Endothelial cell of umbilical vein (primary cell): ENCODE data around the gene KRTAP5-6. TPM values are rescaled to one million over a fixed set of nuclear protein-coding genes. Genes with fewer than 3 reads are reported as not detected.

ENCODE experiments used
- BruUV-seq: library from RNA; stranded (reverse); fragments of 400-500 nt; replicated peaks from 2 replicates; lab custom pipeline; 2021; lab: Mats Ljungman, UMichigan
- CTCF ChIA-PET: fragments of 300-600, 350-600 bp; sonication (Branson Sonifier 250); formaldehyde crosslinking; loops from one replicate; lab custom pipeline; 2021; ENCODE audit warnings: antibody characterized with exemption, inconsistent platforms; lab: Charles Lee
- POLR2A ChIA-PET: fragments of 300-600, 350-600 bp; sonication (Branson Sonifier 250); formaldehyde crosslinking; loops from one replicate; lab custom pipeline; 2021; ENCODE audit warnings: antibody characterized with exemption, inconsistent platforms; lab: Charles Lee
- DNase-seq: peaks from one replicate; pipeline ENCODE4 v3.0.0-alpha.2; 2011; ENCODE audit warnings: low read depth, low spot score
- FAIRE-seq: peaks from 2 replicates; lab custom pipeline; 2011; peaks lifted over from hg19 to GRCh38; lab: Jason Lieb, UNC
- H2AFZ ChIP-seq: 2 replicates; pipeline ENCODE4 v1.6.0; 2012; ENCODE audit warnings: low read depth, low read length, control low read depth, inconsistent platforms
- H3K27ac ChIP-seq: 2 replicates; pipeline ENCODE4 v1.5.1; 2011; ENCODE audit warnings: low read depth, mild to moderate bottlenecking, control low read depth, low read length, moderate library complexity; ENCODE audit not compliant: insufficient read depth
- H3K27me3 ChIP-seq, 2 experiments: 2 replicates each; pipeline versions ENCODE4 v1.6.0 to v1.6.1; 2011; ENCODE audit warnings: low read length in 2 of 2, mixed read lengths in 1 of 2; ENCODE audit not compliant: control insufficient read depth in 2 of 2, insufficient read depth in 2 of 2
- H3K36me3 ChIP-seq, 2 experiments: 2 replicates in 1 of 2; 3 replicates in 1 of 2; pipeline ENCODE4 v1.5.1; 2011; ENCODE audit warnings: low read length in 2 of 2, mild to moderate bottlenecking in 1 of 2, moderate library complexity in 1 of 2; ENCODE audit not compliant: control insufficient read depth in 2 of 2, insufficient read depth in 2 of 2; ENCODE audit errors: extremely low read depth in 1 of 2
- H3K4me1 ChIP-seq: 3 replicates; pipeline ENCODE4 v1.5.1; 2011; ENCODE audit warnings: mild to moderate bottlenecking, low read length; ENCODE audit not compliant: control insufficient read depth, insufficient read depth; ENCODE audit errors: extremely low read depth
- H3K4me2 ChIP-seq: 2 replicates; pipeline ENCODE4 v1.6.1; 2011; ENCODE audit warnings: low read length, control low read depth, mixed read lengths; ENCODE audit not compliant: insufficient read depth
- H3K4me3 ChIP-seq, 3 experiments: fragments of 200-600 bp in 1 of 3; sonication (generic), shearing (Covaris generic) in 1 of 3; replicated peaks in 1 of 3; 2 replicates each; pipeline ENCODE4 v1.5.1; 2011 to 2016; ENCODE audit warnings: control low read depth in 3 of 3, low read length in 3 of 3, mild to moderate bottlenecking in 2 of 3, inconsistent platforms in 1 of 3, low read depth in 1 of 3, moderate library complexity in 1 of 3; ENCODE audit not compliant: insufficient read depth in 1 of 3
- H3K79me2 ChIP-seq: 2 replicates; pipeline ENCODE4 v1.6.0; 2012; ENCODE audit warnings: low read length, inconsistent platforms; ENCODE audit not compliant: control insufficient read depth, insufficient read depth
- H3K9ac ChIP-seq: replicated peaks from 2 replicates; pipeline ENCODE3; 2011; ENCODE audit warnings: low read length, control low read depth; ENCODE audit not compliant: insufficient read depth; ENCODE audit errors: extremely low read depth
- H3K9me1 ChIP-seq: replicated peaks from 3 replicates; pipeline ENCODE4 v1.6.0; 2011; ENCODE audit warnings: mild to moderate bottlenecking, low read length; ENCODE audit not compliant: control insufficient read depth, insufficient read depth; ENCODE audit errors: extremely low read depth
- H3K9me3 ChIP-seq: replicated peaks from 2 replicates; pipeline ENCODE4 v1.5.1; 2012; ENCODE audit warnings: low read length, inconsistent platforms; ENCODE audit not compliant: control insufficient read depth, insufficient read depth
- H4K20me1 ChIP-seq: replicated peaks from 2 replicates; pipeline ENCODE3; 2011; ENCODE audit warnings: mild to moderate bottlenecking, low read length; ENCODE audit not compliant: control insufficient read depth, insufficient read depth; ENCODE audit errors: extremely low read depth
- CTCF ChIP-seq, 2 donors: IDR thresholded peaks; 1 replicate in 1 of 2; 2 replicates in 1 of 2; pipeline ENCODE4 v1.5.1; 2011; ENCODE audit warnings: low read length in 2 of 2, mild to moderate bottlenecking in 2 of 2, moderate library complexity in 2 of 2, control low read depth in 1 of 2, inconsistent platforms in 1 of 2, low read depth in 1 of 2; ENCODE audit not compliant: insufficient read depth in 1 of 2; ENCODE audit errors: extremely low read depth in 1 of 2
- EZH2 ChIP-seq: IDR thresholded peaks from 2 replicates; pipeline ENCODE4 v1.6.1; 2012; ENCODE audit warnings: borderline replicate concordance, low read depth, mild to moderate bottlenecking, moderate library complexity, low read length, inconsistent platforms; ENCODE audit not compliant: severe bottlenecking
- FOS ChIP-seq: IDR thresholded peaks from 2 replicates; pipeline ENCODE4 v1.6.1; 2011; ENCODE audit warnings: mild to moderate bottlenecking, low read length, moderate library complexity, borderline replicate concordance; ENCODE audit not compliant: insufficient read depth
- GATA2 ChIP-seq: IDR thresholded peaks from 2 replicates; pipeline ENCODE4 v1.7.0; 2011; ENCODE audit warnings: low read depth, mild to moderate bottlenecking, moderate library complexity, mixed read lengths, low read length; ENCODE audit not compliant: insufficient read length, insufficient read depth
- JUN ChIP-seq: IDR thresholded peaks from 2 replicates; pipeline ENCODE4 v1.6.1; 2011; ENCODE audit warnings: borderline replicate concordance, low read depth; ENCODE audit not compliant: insufficient read length, insufficient read depth
- MAX ChIP-seq: IDR thresholded peaks from 2 replicates; pipeline ENCODE4 v1.6.1; 2011; ENCODE audit not compliant: insufficient read depth, insufficient read length
- MYC ChIP-seq: IDR thresholded peaks from one replicate; pipeline ENCODE4 v1.6.1; 2011; ENCODE audit warnings: mild to moderate bottlenecking, low read depth, low read length
- POLR2A ChIP-seq: IDR thresholded peaks from 2 replicates; pipeline ENCODE4 v1.6.1; 2012; ENCODE audit warnings: low read depth, mild to moderate bottlenecking, control low read depth, low read length
- POLR2AphosphoS5 ChIP-seq: IDR thresholded peaks from 2 replicates; pipeline ENCODE4 v1.6.1; 2012; ENCODE audit warnings: low read depth, mild to moderate bottlenecking, control low read depth, low read length, moderate library complexity; ENCODE audit not compliant: insufficient read depth
- dilution Hi-C: fragments of 300-500 bp; cut with MboI; formaldehyde crosslinking; loops from one replicate; pipeline ENCODE4 v1.15.0; 2019; ENCODE audit warnings: low sequenced_read_pairs; ENCODE audit not compliant: extremely low pct_ligation_motif_present
- intact Hi-C: fragments of 100-400 bp; cut with micrococcal nuclease; formaldehyde crosslinking; loops from one replicate; pipeline ENCODE4 v1.10.0; 2022
- polyA plus RNA-seq, 4 experiments: library from polyadenylated mRNA; depleted of rRNA in 3 of 4; stranded (reverse) in 3 of 4; unstranded in 1 of 4; fragments of >200 nt; gene quantifications; 2 replicates each; pipeline versions ENCODE4 v1.2.1 to v1.2.3, GENCODE V29; 2011 to 2012; ENCODE audit warnings: missing spikeins in 1 of 4
- total RNA-seq: library from RNA; stranded (reverse); gene quantifications from 2 replicates; pipeline ENCODE4 v1.2.3, GENCODE V29; 2021

Gene KRTAP5-6
- total and polyA plus RNA-seq, 2 donors (not counting 3 experiments of a cell fraction or from before 2014, with no cell fraction given), result not detected

- H3K4me1 ChIP-seq, result no peaks in the 10 kb centered on the region
- ChIA-PET CTCF (interaction anchor here (0.7 to 2.8 kb wide), 4 partner anchors 11 to 296 kb away, joined by 3 to 19 read pairs (median 3); no protein-coding TSS in a partner anchor), POLR2A (no interaction called here)
- TF ChIP-seq CTCF (IDR thresholded peaks at IDR 0.05; ENCODE audit: extremely low read depth in 1 of 2, insufficient read depth in 1 of 2, low read depth in 1 of 2, low read length in 2 of 2) (no peak), POLR2A (no peak), EZH2 (no peak), MAX (no peak), FOS (no peak), GATA2 (no peak), JUN (no peak), POLR2AphosphoS5 (no peak), MYC (no peak)
- no TSS peak for BruUV-seq
- H3K9me3 ChIP-seq, result no peaks in the 10 kb centered on the region
- H3K36me3 ChIP-seq, result no peaks in the 10 kb centered on the region
- DNase-seq, result no peak
- intact Hi-C loops, result no loop called here
- FAIRE-seq, result no peak
- no peak overlapping the region for H3K4me2 ChIP-seq
- no peaks in the 10 kb centered on the region for H3K27me3 ChIP-seq
- H3K79me2 ChIP-seq, result no peaks in the 10 kb centered on the region
- dilution Hi-C loops, result no loop called here
- H4K20me1 ChIP-seq, result no peaks in the 10 kb centered on the region
- no peak overlapping the region for H2AFZ ChIP-seq
- H3K27ac ChIP-seq, result no peak overlapping the region
- H3K9me1 ChIP-seq, result no peaks in the 10 kb centered on the region
- H3K9ac ChIP-seq, result no peak overlapping the region
- no peak overlapping the region for H3K4me3 ChIP-seq
Observed at GRCh38 chr11:1705126-1706052, 8.4 kb downstream of the KRTAP5-6 start.
